NOMO-1 treated with DMSO at 0.1 percent for 48 hours (cell line): ENCODE data around the gene RBFOX1.

Source experiments
- DNase-seq: peaks from one replicate; lab custom pipeline; 2025; ENCODE audit not compliant: unreplicated experiment; lab: John Stamatoyannopoulos, UW

The RBFOX1 gene

DNA sequence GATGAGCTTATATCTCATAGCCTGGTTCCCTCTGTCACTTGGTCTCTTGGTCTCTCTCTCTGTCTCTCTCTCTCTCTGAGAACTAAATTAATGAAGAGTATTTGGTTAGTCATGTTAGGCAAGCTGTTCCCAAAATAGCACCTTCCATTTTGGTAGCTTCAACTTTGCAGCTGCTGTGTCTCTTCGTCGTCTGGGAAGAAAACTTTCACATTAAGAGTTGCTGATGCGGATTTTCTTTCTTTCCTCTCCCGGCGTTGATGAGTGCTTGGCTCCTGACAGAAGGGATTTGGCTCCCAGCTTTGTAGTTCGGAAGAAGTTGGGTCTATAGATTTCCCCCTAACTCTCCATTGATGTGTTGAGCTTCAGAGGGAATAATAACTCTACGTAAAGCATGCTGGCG lies at the start of gene RBFOX1:
RBFOX1 (plus strand) TSS at position 235 of the 400 bp plus-strand sequence.
- no peak for DNase-seq

DNA sequence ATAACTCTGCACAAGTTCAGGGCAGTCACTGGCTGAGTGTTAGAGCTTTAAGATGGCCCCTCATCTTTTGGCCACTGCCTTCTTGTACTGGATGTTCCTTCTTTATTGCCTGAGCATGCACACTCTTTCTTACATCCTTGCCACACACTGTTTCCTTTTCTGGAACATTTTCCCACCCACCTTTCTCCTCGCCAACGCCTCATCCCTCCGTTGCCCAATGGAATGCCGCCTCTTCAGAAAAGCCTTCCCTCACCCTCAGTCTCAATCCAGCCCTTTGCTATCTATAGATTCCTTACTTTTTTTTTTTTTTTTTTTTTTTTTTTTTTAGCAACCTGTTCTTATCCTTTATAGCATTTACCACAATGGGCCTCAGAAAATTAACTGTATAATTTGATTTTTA lies 47.9 kb upstream of the RBFOX1 start:
- DNase-seq = no peak

DNA sequence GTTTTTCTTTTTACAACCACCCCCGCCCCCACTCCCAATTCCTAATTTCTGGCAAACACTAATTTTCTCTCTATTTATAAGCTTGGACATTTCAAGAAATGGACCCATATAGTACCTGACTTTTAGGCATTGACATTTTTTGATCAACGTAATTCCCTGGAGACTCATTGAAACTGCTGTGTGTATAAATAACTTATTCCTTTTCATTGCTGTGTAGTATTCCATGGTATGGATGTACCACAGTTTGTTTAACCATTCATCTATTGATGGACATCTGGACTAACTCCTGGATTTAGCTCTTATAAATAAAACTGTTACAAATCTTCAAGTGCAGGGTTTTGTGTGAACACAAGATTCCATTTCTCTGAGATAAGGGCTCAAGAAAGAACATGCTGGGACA lies 47.1 kb upstream of the RBFOX1 start:
- DNase-seq = no peak

DNA sequence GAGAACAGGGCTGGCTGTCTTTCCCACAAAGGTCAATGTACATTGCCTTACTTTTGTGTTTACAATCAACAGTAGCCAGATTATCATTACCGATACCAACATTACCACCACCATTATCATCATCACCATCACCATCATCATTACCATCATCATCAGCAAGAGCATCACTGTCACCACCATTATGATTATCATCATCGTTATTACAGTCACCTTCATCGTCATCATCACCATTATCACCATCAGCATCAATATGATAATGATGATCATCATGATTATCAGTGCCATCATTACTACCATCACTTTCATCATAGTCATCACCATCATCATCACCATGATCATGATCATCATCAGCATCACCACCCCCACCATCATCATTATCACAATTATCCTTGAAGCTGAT lies 43.3 kb upstream of the RBFOX1 start:
- DNase-seq = no peak

DNA sequence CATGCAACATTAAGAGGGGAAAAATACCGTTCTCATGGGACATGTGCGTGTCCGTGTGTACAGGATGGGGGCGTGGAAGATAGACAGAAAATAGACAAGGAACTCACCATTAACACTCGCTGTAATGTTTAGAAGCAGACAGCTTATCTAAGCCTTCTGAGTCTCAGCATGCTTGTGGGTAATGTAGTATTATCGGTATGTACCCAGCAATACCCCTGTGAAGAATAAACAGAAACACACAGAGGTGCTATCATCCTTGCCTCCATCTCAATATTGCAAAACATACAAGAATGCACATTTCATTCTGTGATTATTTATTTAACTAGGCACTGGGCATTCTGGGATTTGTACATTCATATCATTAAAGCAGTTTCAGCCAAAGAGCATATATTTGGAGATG lies 42.0 kb upstream of the RBFOX1 start:
- DNase-seq = no peak

DNA sequence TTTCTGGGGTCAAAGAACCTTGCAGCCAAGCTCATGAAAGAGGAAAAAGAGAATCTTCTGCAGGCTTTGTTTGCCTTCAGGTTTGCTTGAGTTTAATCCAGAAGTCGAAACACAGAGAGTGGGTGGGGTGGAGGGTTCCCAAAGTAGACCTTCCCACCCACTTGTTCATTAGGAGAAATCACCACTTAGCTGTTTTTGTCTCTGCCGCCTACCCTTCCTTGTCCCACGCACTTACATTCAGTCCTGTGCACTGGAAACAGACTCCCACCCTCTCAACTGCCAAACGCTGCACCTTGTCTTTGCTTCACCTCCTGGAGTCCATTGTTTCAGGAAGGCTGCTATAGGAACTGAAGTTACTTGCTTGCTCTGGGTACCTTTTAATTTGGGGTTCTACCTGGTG lies 38.6 kb upstream of the RBFOX1 start:
- DNase-seq = no peak

DNA sequence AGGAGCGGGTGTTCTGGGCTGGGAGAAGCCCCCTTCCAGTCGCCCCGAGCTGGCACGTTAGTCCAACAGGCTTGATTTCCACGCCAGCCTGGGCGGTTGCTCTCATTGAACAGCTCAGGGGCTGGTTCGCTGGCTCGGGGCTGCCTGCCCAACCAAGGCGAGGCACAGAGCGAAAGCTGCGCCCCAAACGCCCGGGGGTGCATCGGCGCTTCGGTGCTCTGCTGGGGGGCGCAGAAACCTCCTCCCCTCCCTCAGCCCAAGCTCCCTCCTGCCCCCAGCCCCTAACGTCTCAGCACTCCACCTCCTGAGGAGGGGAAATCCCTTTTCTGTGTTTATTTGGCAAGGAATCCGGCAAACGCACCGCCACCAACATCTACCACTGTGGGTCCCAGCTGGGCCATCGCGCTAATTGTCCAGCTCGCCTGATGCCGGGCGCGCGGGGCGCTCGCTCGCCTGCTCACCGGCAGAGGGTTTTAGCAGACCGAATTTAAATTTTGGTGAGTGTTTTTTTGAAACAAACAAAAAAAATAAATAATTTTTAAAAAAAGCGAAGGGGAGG lies 29.5 kb upstream of the RBFOX1 start:
- DNase-seq = no peak

DNA sequence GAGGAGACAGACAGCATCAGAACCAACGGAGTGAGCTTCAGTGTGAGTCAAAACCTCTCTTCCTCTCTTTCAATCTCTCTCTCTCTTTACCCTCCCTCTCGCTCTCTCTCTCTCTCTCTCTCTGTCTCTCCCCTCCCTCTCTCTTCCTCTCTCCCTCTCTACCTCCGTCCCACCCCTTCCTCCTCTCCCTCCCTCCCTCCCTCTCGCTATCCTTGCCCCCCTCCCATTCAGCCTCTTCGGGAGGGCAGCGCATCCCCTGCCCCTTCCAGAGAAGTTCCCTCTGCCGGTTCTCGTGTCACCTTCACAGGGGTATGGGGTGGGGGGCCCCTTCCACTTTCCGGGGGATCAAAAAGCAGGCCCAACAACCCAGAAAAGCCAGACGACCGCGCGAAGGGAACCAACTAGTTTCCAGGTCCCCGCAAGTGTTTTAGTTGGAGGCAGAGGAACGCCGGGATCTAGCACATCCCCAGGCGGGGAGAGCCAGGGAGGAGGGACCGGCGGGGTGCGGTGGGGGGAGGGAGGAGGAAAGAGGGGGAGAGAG lies 28.9 kb upstream of the RBFOX1 start:
- no peak for DNase-seq

DNA sequence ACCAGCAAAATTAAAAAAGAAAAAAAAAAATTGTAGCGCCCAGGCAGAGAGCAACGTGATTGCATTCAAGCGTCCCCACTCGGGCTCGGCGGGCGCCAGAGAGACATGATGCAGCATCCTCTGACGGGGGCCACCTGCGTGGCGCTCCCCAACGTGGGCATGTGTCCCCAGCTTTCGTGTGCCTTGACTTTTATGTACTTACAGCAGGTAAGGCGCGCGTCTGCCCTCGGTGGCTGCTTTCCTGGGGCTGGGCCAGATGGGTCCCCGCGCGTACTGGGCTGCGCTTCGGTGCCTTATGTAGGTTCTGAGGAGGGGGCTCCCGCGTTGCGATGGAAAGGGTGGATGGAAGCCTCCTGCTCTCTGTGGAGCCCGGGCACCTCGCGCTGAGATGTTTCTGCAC lies 28.4 kb upstream of the RBFOX1 start:
- no peak for DNase-seq

DNA sequence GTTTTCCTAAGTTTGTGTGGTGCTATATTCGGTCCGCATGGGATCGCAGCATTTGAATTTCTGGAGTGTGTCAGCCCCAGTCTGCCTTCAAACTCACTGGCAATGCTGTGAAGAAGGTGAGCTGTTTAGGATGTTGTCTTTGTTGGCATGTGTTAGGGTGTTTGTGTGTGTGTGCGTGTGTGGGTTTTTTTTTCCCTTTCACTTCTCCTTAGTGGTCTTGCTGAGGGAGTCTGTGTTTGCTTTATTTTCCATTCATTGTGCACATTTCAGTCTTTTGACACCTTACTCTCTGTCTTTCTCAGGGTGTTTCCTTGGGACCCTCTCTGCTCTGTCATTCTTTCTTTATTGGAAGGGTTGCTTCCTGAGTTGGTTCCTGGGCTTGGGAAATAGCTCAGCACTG lies 27.7 kb upstream of the RBFOX1 start:
- DNase-seq = no peak

DNA sequence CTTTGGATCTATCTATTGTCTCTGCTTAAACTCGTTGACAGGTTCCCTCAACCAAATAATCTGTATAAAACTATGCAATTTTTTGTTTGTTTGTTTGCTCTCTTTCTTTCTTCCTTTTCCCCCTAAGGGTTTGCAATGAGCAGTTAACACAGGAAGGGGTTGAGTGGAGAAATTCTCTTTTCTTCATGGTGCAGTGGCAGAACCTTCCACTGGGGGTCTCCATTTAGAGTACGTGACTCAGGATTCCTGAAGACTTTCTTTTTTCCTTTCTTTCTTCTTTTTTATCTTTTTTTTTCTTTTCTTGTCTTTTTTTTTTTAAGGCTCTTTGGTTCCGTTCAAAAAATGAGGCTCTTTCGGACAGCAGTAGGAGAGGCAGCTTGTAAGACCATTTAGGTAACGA lies 19.5 kb upstream of the RBFOX1 start:
- DNase-seq = no peak

DNA sequence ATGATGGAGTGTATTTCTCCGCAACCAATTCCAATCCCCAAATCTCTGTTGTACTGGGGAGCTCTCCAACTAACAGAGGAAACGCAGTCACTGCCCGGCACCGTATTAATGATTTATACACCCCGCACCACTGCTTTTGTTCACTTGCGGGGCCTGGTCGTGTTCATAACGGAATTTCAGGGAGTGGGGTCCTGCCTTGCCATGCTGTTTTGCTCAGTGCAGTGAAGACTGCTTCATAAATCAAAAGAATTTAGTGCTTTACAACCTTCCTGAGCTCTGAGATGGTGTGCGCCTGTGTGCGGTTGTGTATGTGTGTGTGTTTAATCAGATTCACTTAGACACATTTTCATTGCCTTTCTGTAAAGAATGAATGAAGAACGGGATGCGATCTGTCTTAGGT lies 18.5 kb upstream of the RBFOX1 start:
- no peak for DNase-seq

DNA sequence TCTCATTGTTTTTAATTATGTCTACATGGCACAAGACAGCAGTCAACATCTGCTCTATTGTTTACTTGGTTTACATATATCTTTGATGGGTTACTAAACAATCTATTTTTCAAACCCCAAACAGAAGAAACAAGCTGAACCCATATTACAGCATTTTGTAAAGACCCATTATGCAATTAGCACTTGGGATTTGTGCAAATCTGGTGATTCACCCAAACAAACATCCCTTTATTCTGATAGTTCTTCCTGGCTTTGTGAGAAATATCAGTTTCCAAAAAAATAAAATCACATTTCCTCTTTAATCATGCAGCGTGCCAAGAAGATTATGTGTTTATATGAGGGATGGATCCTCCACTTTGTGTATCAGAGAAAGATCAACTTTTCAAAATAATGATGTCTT lies 16.8 kb upstream of the RBFOX1 start:
- no peak for DNase-seq

DNA sequence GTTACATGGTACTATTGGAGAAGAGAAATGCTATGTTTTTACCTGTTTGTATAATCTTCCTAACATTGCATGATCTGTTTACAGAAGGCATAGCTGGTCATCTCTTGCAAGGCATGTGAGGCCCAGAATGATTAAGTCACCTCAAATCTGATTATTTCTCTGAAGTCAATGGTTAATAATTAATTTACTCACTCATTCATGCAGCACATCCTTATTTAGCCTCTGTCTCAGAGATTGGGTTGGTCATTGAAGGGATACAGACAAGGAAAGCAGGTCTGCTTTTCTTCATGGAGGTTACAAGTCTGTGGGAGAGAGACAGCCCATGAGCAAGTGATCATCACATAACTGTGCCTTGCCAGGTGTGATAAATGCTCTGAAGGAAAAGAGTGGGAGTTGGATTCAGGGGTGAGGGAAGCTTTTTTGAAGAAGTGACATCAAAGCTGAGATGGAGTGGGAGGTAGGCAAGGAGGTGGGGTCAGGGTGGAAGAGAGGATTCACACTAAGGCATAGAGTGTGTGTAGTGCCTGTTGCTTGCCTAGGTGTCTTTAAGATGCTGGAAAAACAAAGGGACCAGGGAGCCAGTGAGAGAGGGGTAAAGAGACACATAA lies 16.3 kb upstream of the RBFOX1 start:
- no peak for DNase-seq

DNA sequence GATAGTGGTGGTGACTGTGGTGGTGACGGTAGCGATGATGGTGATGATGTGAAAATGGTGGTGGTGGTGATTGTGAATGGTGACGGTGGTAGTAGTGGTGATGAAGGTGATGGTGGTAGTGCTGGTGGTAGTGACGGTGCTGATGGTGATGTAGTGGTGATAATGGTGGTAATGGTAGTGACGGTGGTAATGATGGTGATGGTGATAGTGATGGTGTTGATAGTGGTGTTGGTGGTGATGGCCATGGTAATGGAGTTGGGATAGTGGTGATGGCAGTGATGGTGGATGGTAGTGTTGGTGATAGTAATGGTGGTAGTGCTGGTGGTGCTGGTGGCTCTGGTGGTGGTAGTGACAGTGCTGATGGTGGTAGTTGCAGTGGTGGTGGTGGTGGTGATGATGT lies 14.7 kb upstream of the RBFOX1 start:
- no peak for DNase-seq

DNA sequence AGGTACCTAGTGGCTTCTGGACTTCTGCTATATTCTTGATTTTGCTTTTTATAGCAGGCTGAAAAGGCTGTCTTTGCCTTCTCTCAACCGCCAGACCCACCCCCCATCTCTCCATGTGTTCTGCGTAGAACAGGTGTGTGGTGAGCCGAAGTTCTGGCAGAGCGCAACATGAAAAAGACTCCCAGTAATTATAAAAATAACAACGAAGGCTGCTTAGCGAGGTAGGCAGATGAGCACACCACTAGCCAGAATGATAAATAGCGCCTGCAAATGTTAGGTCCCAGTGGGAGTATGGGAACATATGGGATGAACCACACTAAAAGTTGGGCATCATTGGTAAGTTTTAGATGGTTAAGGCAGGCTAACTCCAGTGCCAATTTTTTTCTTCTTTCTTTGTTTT lies 14.0 kb upstream of the RBFOX1 start:
- no peak for DNase-seq

DNA sequence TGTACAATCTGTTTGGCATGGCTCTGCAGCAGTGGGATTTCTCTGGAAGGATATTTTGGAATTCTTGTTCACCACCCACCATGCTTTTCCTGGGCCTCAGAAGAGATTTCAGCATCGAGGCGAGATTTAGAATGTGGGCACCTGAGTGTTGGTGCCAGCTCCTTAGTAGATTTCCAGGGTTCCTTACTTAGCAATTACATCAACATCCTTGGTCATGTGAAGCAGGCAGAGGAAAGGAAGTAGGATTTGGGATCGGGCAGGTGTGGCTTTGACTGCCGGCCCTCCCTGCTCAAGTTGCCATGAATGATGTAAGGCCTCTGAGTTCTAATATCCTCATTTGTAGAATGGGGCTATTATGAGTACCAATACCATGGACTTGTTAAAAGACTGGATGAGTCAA lies 13.1 kb upstream of the RBFOX1 start:
- DNase-seq = no peak

DNA sequence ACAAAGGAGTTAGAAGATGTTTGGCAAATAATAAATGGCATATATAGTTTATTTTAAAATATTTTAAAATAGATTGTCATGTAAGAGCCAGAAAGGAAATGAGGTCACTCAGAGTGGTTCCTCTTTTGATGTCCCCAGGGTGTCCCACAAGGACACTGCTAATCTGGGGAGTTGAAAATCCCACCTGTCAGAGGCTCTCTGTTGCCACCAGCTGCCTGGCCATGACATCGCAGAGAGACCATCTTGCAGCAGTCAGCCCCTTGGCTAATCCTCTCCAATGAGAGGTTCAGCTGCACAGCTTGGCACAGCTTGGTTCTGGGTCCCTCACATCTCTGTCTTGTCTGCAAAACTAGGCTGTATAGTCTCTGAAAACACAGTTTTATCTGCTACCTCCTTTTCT lies 11.0 kb upstream of the RBFOX1 start:
- DNase-seq = no peak

DNA sequence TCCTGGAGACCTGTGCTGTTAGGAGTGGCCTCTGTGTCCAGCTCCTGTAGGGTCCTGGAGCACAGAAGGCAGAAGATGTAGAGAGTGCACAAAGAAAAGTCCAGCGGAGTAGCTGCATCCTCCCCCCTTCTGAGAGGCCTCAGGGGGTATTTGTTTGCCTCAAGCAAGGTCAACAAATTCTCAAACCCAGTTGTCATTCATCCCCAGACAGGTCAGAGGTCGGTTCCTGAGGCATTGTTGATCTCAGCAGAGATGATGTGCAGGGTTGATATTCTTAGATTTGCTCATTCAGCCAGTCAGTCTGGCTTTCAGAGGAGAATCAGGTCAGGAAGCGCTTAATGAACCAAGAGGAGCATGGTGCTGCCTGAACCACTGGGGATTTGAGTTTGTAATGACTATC lies 8.3 kb upstream of the RBFOX1 start:
- DNase-seq = no peak

DNA sequence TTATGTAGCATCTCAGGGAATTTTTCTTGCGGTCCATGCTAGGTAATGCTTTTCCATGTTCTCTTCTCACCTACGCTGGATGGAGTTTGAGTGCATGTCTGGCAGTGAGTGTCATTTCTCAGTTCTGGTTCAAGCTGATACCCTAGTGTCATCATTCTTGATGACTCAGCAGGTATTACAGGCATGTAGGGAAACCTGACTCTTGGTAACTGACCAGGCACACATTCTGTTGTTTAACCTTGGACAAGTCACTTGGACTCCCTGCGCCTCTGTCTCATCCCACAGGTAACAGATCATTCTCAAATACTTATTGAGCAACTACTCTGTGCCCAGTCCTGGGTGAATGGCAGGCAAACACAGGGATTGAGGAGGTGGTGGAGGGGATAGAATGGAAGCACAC lies 6.8 kb upstream of the RBFOX1 start:
- no peak for DNase-seq

DNA sequence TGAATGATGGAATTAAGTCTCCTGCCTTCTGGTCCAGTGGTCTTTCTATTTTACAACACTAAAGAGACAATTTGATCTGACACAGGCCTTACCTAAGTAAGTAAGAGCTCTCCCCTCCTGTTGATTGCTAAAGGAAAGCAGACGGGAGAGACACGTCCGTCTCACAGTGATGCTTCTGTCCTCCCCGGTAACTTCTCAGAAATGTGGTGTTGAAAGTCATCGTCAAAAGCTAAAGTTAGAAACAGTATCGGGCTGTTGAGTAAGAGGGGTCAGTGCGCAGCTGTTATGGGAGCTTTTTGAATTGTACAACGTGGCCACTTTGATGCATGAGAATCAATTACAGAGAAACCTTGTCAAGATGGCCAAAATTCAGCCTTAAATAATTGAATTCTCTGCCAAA lies 1.9 kb upstream of the RBFOX1 start:
- no peak for DNase-seq

DNA sequence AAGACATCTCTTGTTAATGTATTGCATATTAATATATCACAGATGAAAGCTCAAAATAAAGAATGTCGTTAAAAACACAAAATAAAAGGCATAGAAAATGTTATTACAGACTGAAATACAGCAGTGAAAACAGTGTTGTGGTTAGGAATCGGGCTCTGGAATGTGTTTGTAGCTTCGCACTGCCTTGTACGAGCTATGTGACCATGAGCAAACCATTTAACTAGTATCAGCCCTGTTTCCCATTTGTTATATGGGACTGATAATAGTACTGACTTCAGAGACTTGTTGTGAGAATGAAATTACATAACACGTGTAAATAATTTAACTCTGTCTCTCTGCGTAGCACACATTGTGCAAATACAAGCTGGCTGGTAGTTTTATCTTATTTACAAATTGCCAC lies 648 bp upstream of the RBFOX1 start:
- DNase-seq = no peak

DNA sequence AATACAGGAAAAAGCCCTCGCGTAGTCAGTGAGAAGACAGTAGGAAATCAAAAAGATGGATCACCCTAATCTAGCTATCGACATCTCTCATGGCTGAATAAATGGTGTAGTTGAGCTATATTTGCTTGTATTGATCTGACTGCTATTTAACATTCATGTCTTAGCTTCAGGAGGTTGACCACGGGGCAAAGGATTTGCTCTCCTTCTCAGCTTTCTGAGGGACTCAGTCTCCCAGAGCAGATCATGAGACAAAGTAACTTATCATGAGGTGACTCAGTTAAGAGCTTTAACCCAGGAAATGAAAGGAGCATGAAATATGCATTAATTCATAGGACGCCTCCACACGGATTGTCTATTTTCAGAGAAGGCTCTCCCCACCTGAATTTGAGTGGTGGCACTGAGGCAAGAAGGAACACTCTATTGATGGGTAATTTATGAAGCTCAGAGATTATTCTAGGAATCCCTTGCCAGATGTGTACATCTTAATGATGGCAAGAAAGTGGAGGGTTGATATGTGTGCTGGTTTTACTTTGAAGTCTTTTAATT lies 608 bp downstream of the RBFOX1 start:
- DNase-seq = no peak
